A673 (cell line): ENCODE results near the gene PSMA7. TPM values are rescaled to one million over a fixed set of nuclear protein-coding genes. Genes with fewer than 3 reads are reported as not detected.

Source experiments
- BruUV-seq: library from RNA; stranded (reverse); fragments of 400-500 nt; replicated peaks from 2 replicates; lab custom pipeline; 2021; lab: Mats Ljungman, UMichigan
- CTCF ChIA-PET: fragments of 300-600 bp; sonication (Branson Sonifier 250); formaldehyde crosslinking; loops from one replicate; lab custom pipeline; 2022; ENCODE audit warnings: antibody characterized with exemption; lab: Charles Lee
- POLR2A ChIA-PET: fragments of 300-600 bp; sonication (Branson Sonifier 250); formaldehyde crosslinking; loops from one replicate; lab custom pipeline; 2022; ENCODE audit warnings: antibody characterized with exemption; ENCODE audit not compliant: low non-redundant PET; lab: Charles Lee
- DNase-seq: peaks from one replicate; pipeline ENCODE4 v3.0.0-alpha.2; 2015; ENCODE audit warnings: low spot score
- H3K27ac ChIP-seq: fragments of 200-600 bp; sonication (generic); 2 replicates; pipeline ENCODE4 v1.5.1; 2016; ENCODE audit warnings: mixed run types, low read depth, mild to moderate bottlenecking, mixed read lengths, antibody characterized with exemption, low read length; ENCODE audit not compliant: poor library complexity, severe bottlenecking
- H3K27me3 ChIP-seq: fragments of 200-600 bp; sonication (generic); replicated peaks from 2 replicates; pipeline ENCODE4 v1.6.1; 2017; ENCODE audit warnings: mixed run types, low read depth, mild to moderate bottlenecking, mixed read lengths, antibody characterized with exemption, low read length; ENCODE audit not compliant: insufficient read depth, poor library complexity
- H3K36me3 ChIP-seq: fragments of 200-600 bp; sonication (generic); 2 replicates; pipeline ENCODE4 v1.6.1; 2016; ENCODE audit warnings: mixed run types, mild to moderate bottlenecking, mixed read lengths, antibody characterized with exemption, low read length; ENCODE audit not compliant: insufficient read depth, poor library complexity, severe bottlenecking
- H3K4me1 ChIP-seq: fragments of 200-600 bp; sonication (generic); 2 replicates; pipeline ENCODE4 v1.6.1; 2017; ENCODE audit warnings: mixed run types, mild to moderate bottlenecking, mixed read lengths, antibody characterized with exemption, low read length; ENCODE audit not compliant: insufficient read depth, poor library complexity, severe bottlenecking
- H3K4me3 ChIP-seq: fragments of 200-600 bp; sonication (generic); 2 replicates; pipeline ENCODE4 v1.5.1; 2016; ENCODE audit warnings: low read depth, mixed run types, mild to moderate bottlenecking, mixed read lengths, low read length; ENCODE audit not compliant: poor library complexity, severe bottlenecking
- H3K9me3 ChIP-seq: fragments of 200-600 bp; sonication (generic); 2 replicates; pipeline ENCODE4 v1.6.1; 2016; ENCODE audit warnings: mixed run types, low read depth, mild to moderate bottlenecking, mixed read lengths, antibody characterized with exemption, low read length; ENCODE audit not compliant: poor library complexity, severe bottlenecking
- EZH2 ChIP-seq: fragments of 200-600 bp; sonication (generic); IDR thresholded peaks from 2 replicates; pipeline ENCODE4 v1.6.1; 2017; ENCODE audit warnings: borderline replicate concordance, low read depth, mild to moderate bottlenecking, mixed read lengths, antibody characterized with exemption, low read length; ENCODE audit not compliant: poor library complexity, severe bottlenecking
- intact Hi-C: fragments of 100-400 bp; cut with micrococcal nuclease; formaldehyde crosslinking; loops from one replicate; pipeline ENCODE4 v1.10.0; 2022; ENCODE audit not compliant: unreplicated experiment
- total RNA-seq: library from RNA; stranded (reverse); gene quantifications from 2 replicates; pipeline ENCODE4 v1.2.3, GENCODE V29; 2021
- TF ChIP-seq, protein P1 (sequence below): fragments of 300-800, 200-600 bp; sonication (generic); conservative IDR thresholded peaks from 2 replicates; pipeline ENCODE4 v1.5.1; 2017; ENCODE audit warnings: low read depth, mild to moderate bottlenecking, antibody characterized with exemption, low read length, moderate library complexity, mixed read lengths

PSMA7 gene
- total RNA-seq, 1 experiment from 2014 or later = 593 TPM

DNA sequence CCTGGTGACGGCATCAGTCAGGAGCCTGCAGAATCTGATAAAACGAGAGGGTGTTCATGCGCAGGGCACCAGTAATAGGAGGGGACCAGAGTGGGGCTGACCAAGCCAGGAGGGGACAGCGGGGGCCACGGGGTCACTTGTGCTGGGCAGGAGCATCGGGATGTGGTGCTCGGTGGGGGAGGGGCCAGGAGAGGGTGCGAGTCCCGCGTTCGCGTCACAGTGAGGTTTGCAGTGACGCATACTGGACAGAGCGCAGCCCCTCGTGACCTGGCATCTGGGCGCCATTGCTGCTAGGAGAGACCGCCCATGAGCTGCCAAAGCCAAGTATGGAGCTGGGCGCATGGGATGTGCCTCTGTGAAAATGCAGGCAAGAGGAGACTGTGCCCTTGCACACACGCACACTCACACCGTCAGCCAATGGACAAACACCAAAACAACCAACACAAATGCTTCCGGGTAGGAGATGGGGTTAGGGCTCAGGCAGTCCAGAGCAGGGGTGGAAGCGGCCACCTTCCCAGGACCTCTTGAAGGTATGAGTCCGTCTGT is 25.8 kb upstream of the PSMA7 start:
- DNase-seq = no peak
- intact Hi-C loops = no loop called here
- no peak overlapping the region for H3K4me3 ChIP-seq
- H3K27ac ChIP-seq = no peak overlapping the region
- ChIA-PET CTCF (no interaction called here), POLR2A (no interaction called here)
- TF ChIP-seq, protein P1, sequence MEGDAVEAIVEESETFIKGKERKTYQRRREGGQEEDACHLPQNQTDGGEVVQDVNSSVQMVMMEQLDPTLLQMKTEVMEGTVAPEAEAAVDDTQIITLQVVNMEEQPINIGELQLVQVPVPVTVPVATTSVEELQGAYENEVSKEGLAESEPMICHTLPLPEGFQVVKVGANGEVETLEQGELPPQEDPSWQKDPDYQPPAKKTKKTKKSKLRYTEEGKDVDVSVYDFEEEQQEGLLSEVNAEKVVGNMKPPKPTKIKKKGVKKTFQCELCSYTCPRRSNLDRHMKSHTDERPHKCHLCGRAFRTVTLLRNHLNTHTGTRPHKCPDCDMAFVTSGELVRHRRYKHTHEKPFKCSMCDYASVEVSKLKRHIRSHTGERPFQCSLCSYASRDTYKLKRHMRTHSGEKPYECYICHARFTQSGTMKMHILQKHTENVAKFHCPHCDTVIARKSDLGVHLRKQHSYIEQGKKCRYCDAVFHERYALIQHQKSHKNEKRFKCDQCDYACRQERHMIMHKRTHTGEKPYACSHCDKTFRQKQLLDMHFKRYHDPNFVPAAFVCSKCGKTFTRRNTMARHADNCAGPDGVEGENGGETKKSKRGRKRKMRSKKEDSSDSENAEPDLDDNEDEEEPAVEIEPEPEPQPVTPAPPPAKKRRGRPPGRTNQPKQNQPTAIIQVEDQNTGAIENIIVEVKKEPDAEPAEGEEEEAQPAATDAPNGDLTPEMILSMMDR = no peak
- TF ChIP-seq EZH2 = no peak
- H3K4me1 ChIP-seq = peaks cover 10% of the 10 kb centered on the region
- H3K36me3 ChIP-seq = peaks cover 36% of the 10 kb centered on the region
- H3K9me3 ChIP-seq = no peaks in the 10 kb centered on the region
- H3K27me3 ChIP-seq = no peaks in the 10 kb centered on the region
- BruUV-seq = no TSS peak

DNA sequence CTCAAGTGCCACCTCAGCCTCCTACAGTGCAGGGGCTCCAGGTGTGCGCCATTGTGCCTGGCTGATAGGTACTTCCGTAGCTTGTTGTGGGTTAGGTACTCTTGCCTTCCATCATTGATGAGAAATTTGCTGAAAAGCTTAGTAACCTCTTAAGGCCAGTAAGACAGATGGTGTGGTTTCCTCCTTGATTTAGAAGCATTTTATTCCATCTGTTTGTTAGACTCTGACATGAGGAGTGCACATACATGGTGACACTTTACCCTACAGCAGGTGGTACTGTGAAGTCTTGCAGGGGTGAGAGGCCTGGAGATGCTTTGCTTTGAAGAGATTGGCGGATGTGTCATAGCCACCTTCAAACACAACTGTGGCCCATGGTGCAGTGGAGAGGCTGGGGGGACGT is 24.9 kb upstream of the PSMA7 start:
- Histone ChIP-seq H3K9me3 (no peaks in the 10 kb centered on the region), H3K27ac (no peak overlapping the region), H3K27me3 (no peaks in the 10 kb centered on the region), H3K36me3 (peaks cover 40% of the 10 kb centered on the region), H3K4me3 (no peak overlapping the region), H3K4me1 (peaks cover 10% of the 10 kb centered on the region)
- no TSS peak for BruUV-seq
- DNase-seq = no peak
- intact Hi-C loops = no loop called here
- CTCF ChIA-PET = interaction anchor here (0.7 kb wide), 1 partner anchor 157 kb away, joined by 3 read pairs; no protein-coding TSS in a partner anchor
- no peak for TF ChIP-seq EZH2
- TF ChIP-seq, protein P1 = no peak
- POLR2A ChIA-PET = no interaction called here

DNA sequence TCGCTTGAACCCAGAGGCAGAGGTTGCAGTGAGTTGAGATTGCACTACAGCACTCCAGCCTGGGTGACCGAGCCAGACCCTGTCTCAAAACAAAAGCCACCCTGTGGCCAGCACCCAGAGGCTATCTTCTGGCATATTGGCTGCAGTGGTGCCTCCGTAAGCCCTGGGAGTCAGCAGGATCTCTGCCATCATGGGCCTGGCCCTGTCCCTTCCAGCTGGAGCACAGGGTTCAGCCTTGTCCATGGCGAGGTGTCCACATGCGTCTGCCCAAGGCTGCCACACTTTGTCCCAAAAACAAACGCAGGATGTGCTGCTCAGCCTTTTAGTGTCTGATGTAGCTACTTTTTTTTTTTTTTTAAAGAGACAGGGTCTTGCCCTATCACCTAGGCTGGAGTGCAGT is 24.3 kb upstream of the PSMA7 start:
- no TSS peak for BruUV-seq
- H3K4me3 ChIP-seq = no peak overlapping the region
- H3K36me3 ChIP-seq = peaks cover 38% of the 10 kb centered on the region
- CTCF ChIA-PET = interaction anchor here (0.7 kb wide), 1 partner anchor 157 kb away, joined by 3 read pairs; no protein-coding TSS in a partner anchor
- TF ChIP-seq, protein P1 = no peak
- TF ChIP-seq EZH2 = no peak
- intact Hi-C loops = no loop called here
- H3K27me3 ChIP-seq = no peaks in the 10 kb centered on the region
- H3K27ac ChIP-seq = no peak overlapping the region
- no peaks in the 10 kb centered on the region for H3K9me3 ChIP-seq
- no peak for DNase-seq
- peaks cover 10% of the 10 kb centered on the region for H3K4me1 ChIP-seq
- POLR2A ChIA-PET = no interaction called here
